Peyer's patch (tissue), 4 donors: Measurements from ENCODE around the gene RBM20.

ENCODE experiments used
- CTCF ChIP-seq, 6 experiments: fragments of 450-650 bp in 4 of 6; fragments of 200-600 bp in 2 of 6; sonication (generic) in 1 of 6; IDR thresholded peaks; one replicate each; pipeline ENCODE4 v1.5.1; 2017 to 2019; ENCODE audit warnings: antibody characterized with exemption in 6 of 6, mild to moderate bottlenecking in 3 of 6, moderate library complexity in 1 of 6
- POLR2A ChIP-seq, 2 donors: fragments of 450-650 bp; IDR thresholded peaks; one replicate each; pipeline ENCODE4 v1.5.1; 2017; ENCODE audit warnings: antibody characterized with exemption in 2 of 2, mild to moderate bottlenecking in 2 of 2, moderate library complexity in 2 of 2

DNA sequence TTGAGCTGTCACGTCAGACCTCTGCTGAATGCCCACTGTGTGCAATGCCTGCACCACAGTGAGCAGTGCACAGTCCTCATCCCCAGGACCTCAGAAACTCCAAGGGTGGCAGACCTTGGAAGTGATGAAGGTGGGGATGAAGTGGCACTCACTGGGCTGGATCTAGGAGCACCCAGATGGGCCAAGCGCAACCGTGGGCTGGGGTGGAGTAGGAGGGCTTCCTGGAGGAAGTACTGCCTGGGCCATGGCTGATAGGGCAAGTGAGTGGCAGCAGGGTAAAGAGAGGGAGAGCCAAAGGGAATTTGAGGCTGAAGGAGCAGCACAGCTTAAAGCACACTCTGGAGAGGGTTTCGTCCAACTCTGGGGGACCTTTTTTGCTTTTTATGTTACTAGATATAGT lies 52.3 kb downstream of the RBM20 start:
- no peak for TF ChIP-seq CTCF (IDR thresholded peaks at IDR 0.05)
- no peak for TF ChIP-seq POLR2A (IDR thresholded peaks at IDR 0.05)
